ENCODE data around the gene DAB1.

DAB1 gene

DNA sequence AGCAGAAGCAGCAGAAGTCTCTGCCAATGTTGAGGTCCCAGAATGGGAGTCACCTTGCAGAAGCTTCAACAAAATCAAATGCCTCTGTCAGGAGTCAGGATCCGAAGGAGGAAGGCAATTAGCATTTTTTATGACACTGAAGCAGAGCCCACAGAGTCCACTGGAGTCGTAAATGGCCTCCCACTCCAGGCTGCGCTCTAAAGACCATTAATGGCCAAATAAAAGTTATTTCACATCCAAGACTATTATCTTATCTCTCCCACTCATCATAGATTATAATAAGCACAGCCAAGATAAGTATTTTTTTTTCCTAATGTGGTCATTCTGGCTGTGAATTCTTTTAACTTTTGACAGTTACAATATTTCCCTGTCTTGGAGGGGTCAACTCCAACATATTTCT lies 267.0 kb downstream of the DAB1 start:
- DNase-seq, result no peak

DNA sequence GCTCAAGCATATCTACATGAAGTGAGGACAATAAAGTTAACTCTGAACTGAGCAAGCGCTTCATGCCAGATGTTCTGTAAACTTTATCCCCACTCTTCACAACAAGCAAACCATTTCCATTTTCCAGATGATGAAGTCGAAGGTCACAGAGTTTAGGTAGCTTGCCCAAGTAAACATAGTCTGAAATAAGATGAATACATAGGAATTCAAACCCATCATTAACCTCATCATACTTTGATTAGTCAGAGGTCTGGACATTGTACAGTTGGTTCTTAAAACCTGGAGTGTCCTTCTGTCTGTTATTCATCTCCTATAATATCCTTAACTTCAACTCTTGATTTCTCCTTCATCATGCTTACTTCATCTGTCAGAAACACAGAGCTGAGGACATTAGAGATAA lies 277.8 kb downstream of the DAB1 start:
- DNase-seq, result no peak

DNA sequence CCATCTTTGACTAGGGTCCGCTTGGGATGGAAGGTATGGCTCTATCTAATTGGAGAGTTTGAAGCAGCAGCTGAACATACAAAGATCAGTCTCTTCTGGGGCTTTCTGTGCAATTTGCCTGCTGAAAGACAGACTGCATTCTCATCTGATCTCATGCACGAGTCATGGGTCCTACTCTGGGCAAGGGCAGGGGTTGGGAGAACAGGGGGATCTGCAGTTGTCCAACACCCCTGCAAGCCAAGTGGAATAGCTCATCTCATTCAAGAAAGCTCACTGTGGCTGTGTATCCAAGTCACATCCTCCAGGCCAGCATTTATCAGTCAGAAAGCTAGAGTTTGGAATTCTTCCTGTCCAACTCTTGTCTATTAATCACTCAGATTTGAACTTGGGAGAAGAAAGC lies 280.9 kb downstream of the DAB1 start:
- no peak for DNase-seq

DNA sequence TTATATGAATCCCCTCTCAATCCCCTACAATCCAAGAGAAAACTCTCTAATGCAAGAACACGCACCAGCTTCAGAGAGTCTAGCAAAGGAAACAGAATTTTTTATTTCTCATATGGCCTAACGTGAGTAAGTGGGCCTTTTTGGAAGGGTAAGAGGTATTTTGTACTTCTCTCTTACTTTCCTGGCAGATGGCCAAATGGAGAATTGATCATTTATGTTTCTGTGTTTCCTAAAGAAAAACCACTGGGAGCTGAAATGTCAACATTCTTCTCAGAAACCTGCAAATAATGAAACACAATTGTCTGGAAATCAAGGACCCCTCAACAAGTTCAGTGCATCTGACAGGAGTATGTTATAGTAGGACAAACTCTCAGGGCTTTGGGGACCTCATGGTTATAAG lies 281.7 kb downstream of the DAB1 start:
- no peak for DNase-seq

DNA sequence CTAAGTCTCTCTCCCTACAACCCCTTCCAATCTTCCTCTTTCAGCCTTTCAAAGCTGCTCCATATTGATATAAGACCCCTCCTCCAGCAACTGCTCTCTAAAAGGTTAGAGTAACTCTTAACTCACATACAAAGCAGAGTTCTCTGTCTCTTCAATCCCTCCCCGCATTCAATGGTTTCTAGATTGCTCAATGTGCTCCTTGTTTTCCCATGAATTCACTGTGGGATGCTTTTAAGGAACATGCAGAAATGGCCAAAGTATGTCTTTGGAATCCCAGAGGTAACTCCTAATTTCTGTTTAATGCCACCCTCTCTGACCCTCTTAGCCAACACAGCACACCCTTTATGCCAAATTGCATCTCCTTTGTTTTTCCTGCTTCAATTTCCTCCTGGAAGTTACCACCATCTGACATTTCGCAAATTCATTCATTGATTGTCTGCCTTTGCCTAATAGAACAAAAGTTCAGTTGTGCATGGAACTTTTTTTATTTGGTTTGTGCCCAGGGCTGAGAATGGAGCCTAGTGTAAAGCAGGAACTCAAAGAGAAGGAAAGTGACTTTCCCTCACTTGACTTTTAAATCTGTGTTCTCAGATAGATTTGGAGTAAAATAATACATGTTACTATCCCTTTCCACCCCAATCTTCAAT lies 285.3 kb downstream of the DAB1 start:
- DNase-seq, result no peak

- no peak for DNase-seq
Observed at GRCh38 chr1:57137980-57138379, 285.9 kb downstream of the DAB1 start.

DNA sequence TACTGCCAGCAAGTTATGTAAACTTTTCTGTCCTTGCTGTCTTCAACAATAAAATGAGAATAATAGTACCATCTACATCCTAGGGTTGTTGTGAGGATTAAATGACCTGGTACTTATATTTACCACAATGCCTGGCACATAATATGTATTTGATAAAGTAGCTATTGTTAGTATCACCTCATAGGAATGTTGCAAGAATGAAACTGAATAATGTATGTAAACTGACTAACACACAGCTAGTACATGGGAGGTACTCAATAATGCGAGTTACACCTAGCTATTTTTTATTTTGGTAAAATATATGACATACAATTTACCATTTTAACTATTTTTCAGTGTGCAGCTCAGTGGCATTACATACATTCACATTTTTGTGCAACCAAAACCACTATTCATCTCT lies 289.1 kb downstream of the DAB1 start:
- no peak for DNase-seq

DNA sequence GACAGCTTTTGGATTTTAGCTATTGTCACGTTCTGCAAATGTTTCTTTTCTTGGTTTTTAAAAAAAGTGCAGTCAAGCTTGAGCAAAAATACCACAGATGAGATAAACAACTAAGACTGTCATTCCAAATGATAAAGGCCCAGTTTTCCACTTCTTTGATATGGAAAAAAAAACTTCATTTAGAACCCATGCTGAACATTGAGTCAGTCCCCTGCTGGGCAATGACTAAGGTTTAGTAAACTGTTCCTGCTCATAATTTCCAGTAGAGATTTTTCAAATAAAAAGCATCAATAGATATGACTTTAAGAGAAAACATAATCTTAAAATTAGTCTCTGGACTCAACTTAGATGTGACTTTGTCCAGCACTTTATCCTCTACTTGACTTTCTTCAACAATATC lies 290.2 kb downstream of the DAB1 start:
- DNase-seq, result no peak

DNA sequence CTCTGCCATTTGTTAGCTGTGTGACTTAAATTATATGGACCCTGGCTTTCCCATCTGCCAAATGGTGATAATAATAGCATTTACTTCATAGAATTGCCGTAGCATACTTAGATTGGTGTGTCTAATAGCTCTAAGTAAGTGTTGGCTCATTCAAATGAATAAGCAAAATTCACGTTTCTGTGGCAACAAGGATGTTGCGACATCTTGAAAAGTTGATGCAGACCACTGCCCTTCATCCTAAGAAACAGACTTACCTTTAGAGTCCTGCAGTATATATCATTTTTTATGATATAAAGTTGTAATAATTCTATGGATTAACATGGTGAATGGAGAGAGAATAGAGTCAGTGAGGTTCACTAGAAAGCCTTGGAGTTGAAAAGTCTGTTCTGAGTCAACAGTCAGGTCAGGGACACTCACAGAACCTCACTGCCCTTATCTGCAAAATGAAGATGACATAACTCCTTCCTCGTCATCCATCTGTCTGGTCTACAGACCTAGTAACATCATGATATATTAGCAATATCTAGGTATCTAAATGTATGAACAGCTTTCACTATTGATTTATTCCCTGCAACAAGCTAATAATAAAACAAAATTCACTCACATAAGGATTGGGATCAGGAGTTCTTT lies 290.8 kb downstream of the DAB1 start:
- no peak for DNase-seq

DNA sequence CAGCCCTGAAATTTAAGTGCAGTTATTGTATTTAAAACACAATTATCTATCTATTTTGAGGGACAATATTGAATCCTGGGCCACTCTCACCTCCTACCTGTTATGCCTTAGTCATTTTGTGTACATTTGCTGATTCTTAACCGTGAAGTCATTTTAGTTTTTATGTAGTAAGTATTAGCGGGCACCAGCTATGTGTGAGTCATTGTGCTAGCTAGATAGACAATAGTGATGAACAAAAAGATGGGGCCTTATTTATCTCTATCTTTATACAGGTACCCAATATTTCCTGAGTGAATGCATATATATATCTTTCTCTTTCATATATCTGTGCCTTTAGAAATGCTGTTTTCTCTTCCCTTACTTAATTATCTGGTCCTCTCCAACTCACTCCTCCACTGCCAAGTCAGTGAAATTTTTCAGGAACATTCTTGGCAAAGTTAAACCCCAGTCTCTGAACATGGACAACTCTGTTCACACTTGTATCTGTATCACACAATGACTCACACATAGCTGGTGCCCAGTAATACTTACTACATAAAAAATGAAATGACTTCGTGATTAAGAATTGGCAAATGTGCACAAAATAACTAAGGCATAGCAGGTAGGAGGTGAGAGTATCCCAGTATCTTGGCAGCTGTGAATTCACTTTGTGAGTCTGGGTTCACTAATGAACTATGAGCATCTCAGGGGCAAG lies 292.0 kb downstream of the DAB1 start:
- no peak for DNase-seq

DNA sequence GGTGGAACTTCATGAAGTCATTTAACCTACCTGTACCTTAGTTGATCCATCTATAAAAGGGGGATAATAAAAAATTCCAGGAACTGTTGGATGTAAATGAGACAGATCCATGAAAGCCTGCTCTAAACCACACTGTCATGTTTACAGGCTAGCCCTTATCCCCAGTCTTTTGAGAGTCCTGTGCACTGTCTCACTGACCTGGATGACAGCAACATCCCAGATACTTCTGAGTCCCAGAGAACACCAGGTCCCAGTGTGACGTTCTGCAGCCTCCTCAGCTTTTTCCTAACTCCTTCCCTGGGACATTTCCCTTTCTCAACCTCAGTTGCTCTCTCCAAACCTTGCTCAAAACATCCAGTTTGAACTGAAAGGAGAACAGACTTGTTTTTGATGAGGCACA lies 292.6 kb downstream of the DAB1 start:
- DNase-seq, result no peak

GRCh38 chr1:57129865-57130264 lies 294.0 kb downstream of the DAB1 start:
- no peak for DNase-seq

DNA sequence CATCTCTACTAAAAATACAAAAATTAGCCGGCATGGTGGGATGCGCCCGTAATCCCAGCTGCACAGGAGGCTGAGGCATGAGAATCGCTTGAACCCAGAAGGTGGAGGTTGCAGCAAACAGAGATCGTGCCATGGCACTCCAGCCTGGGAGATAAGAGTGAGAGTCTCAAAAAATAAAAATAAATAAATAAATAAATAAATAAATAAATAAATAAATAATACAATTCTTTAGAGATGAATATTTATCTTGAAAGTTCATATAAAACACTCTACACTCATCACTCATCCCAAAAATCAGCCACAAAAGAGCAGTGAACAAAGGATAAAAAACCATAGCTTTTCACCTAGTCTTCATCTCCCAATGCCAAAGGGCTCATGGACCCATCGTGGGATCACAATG lies 295.9 kb downstream of the DAB1 start:
- no peak for DNase-seq

- DNase-seq, result no peak
Observed at GRCh38 chr1:57124768-57125446, 299.0 kb downstream of the DAB1 start.

- no peak for DNase-seq
Observed at GRCh38 chr1:57124170-57124569, 299.7 kb downstream of the DAB1 start.

- DNase-seq, result no peak
Observed at GRCh38 chr1:57122031-57122430, 301.8 kb downstream of the DAB1 start.

DNA sequence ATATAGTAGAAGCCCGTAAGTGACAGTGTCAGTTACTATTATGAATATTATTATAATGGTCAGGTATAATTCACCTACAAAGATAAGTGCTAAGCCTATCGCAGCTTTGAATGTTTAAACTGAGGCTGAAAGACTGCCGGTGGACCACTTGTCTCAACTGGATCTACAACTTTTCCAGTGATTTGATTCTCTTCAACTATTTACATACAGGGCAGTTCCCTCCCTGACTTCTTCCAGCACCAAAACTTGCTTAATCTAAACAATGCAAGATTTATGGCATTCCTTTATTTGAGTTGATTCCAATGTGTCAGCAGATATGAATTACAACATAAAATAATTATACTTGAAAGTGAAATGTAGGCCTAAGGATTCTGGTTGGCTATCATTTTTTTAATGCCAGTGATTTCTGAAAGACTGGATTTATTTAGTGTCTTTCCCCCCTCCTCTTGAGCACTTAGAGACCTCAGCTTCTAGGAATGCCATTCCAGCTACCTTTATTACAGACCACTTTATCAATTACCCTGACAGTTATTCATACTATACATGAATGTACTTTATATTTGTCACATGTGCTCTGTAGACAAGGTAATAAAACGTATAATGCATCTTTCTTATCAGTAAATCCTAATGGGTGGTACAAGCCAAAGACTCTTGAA lies 304.8 kb downstream of the DAB1 start:
- DNase-seq, result no peak

GRCh38 chr1:57117753-57118152 lies 306.1 kb downstream of the DAB1 start:
- no peak for DNase-seq

DNA sequence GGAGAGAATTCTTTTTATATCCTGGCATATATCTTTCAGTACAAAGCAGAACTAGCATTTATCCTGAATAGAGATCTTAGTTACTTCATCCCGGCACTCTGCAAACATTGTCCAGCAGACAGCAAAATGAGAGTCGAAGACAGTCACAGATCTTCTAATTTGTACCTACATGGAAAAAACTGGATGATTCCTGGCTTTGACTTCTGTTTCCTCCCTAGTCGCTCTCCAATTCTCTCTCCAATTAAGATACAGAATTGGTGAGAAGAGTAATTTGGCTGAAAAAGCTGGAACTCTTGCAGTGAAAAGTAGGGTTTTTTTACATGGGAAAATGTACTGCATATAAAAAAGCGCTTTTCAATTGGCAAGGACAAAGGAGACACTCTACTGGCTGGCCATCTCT lies 307.0 kb downstream of the DAB1 start:
- DNase-seq, result no peak

DNA sequence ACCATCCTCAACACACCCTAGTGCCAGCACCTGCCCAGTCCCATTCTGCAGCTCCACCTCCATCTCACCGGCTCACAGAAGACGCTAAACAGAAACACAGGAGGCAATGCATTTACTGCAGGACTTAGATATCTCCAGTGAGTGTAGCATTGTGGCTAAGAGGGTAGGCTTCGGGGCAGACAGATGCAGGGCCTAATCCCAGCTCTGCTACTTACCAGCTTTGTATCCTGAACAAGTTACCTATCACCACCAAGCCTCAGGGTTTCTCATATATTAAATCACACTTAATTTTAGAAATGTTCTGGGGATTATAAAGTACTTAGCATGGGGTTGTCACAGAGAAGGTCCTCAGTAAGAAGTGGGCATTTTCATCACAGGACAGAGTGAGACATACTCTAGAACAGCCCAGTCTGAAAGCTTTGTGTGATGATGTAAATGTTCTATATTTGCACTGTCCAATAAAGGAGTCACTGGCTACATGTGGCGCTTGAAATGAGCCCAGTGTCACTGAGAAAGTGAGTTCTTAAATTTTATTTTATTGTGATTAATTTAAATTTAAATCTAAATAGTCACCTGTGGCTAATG lies 308.7 kb downstream of the DAB1 start:
- DNase-seq, result no peak

- no peak for DNase-seq
Observed at GRCh38 chr1:57112148-57112547, 311.7 kb downstream of the DAB1 start.

GRCh38 chr1:57111175-57111574 lies 312.7 kb downstream of the DAB1 start:
- DNase-seq, result no peak

DNA sequence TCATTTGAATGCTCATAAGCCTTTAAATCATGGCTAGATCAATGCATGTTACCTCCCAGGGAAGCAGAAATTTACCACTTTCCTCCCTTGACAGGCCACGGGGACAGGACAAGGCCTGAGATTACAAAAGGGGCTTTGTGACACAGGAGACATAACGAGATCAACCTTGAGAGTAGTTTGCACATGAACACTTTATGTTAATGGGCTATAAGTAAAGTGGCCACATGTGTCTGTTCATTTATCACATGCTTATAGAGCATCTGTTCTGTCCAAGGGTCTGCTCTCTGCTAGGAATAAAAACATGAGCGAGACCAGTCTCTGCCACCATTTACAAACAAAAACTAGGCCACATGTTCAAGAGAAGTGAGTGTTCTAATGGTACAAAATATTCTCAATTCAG lies 314.0 kb downstream of the DAB1 start:
- DNase-seq, result no peak
